AG09309 (cell line): ENCODE data around the gene SRSF10.
"Not testable (repeated sequence)": the region's sequence is repeated elsewhere in the genome, so short reads cannot be mapped to it uniquely, and the experiment has no call there.

Experiments used
- DNase-seq: peaks from one replicate; pipeline ENCODE4 v3.0.0-alpha.2; 2010; ENCODE audit warnings: low read depth
- H3K4me3 ChIP-seq: 2 replicates; pipeline ENCODE4 v1.5.1; 2011; ENCODE audit warnings: mild to moderate bottlenecking, low read depth, low read length, moderate library complexity; ENCODE audit not compliant: control insufficient read depth
- TF ChIP-seq, protein P1 (sequence below): IDR thresholded peaks from 2 replicates; pipeline ENCODE4 v1.5.1; 2011; ENCODE audit warnings: mild to moderate bottlenecking, low read depth, low read length, inconsistent platforms; ENCODE audit not compliant: insufficient read depth, control insufficient read depth; ENCODE audit errors: missing control alignments

The SRSF10 gene

DNA sequence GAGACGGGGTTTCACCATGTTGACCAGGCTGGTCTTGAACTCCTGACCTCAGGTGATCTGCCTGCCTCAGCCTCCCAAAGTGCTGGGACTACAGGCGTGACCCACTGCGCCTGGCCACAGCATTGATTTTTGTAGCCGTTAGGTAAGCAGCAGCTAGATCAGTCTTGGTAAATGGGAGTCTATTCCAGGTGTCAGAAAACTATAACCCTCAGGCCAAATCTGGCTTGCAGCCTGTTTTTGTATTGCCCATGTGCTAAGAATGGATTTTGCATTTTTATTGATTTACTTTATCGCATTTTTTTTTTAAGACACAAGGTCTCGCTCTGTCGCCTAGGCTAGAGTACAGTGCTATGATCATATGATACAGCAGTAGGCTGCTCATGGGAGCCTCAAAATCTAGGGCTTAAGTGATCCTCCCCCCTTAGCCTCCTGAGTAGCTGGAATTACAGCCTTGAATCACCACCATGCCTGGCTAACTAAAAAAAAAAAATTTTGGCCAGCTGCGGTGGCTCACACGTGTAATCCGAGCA, 16.6 kb upstream of the SRSF10 start:
- no peak for DNase-seq
- TF ChIP-seq, protein P1, sequence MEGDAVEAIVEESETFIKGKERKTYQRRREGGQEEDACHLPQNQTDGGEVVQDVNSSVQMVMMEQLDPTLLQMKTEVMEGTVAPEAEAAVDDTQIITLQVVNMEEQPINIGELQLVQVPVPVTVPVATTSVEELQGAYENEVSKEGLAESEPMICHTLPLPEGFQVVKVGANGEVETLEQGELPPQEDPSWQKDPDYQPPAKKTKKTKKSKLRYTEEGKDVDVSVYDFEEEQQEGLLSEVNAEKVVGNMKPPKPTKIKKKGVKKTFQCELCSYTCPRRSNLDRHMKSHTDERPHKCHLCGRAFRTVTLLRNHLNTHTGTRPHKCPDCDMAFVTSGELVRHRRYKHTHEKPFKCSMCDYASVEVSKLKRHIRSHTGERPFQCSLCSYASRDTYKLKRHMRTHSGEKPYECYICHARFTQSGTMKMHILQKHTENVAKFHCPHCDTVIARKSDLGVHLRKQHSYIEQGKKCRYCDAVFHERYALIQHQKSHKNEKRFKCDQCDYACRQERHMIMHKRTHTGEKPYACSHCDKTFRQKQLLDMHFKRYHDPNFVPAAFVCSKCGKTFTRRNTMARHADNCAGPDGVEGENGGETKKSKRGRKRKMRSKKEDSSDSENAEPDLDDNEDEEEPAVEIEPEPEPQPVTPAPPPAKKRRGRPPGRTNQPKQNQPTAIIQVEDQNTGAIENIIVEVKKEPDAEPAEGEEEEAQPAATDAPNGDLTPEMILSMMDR, result no peak
- no peak overlapping the region for H3K4me3 ChIP-seq

DNA sequence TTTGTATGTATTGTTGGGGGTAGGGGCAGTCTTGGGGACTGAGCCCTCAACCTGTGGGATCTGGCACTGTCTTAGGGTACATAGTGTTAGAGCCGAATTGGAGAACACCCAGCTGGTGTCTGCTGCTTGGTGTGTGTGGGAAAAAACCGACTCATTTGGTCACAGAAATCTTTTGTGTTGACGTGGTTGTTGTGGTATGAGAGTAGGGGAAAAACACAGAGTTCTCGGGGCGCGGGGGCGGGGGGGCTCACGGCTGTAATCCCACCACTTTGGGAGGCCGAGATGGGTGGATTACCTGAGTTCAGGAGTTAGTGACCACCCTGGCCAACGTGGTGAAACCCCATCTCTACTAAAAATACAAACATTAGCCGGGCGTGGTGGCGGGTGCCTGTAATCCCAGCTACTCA, 15.3 kb upstream of the SRSF10 start:
- TF ChIP-seq, protein P1, result no peak
- H3K4me3 ChIP-seq, result no peak overlapping the region
- no peak for DNase-seq

DNA sequence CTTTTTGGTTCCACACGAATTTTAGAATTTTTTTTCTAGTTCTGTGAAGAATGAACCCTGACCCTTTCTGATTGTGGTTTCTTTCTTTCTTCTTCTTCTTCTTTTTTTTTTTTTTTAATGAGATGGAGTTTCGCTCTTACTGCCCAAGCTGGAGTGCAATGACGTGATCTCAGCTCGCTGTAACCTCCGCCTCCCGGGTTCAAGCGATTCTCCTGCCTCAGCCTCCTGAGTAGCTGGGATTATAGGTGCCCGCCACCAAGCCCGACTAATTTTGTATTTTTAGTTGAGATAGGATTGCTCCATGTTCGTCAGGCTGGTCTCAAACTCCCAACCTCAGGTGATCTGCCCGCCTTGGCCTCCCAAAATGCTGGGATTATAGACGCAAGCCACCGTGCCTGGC, 11.9 kb upstream of the SRSF10 start:
- H3K4me3 ChIP-seq, DNase-seq: not testable (repeated sequence)

DNA sequence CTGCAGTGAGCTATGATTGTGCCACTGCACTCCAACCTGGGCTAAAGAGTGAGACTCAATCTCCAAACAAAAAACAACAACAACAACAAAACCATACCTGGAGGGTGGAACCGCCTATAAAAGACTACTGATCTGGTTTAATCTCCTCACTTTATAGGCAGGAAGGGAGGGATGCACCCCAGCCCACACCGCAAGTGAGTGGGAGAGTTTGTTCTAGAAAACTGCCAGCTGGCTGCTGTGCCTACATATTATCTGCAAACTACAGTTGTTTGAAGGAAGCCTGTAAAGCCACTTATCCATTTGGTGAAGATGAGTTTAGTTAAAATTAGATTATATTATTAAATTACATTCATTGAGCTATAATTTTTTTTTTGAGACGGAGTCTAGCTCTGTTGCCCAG, 9.1 kb upstream of the SRSF10 start:
- DNase-seq, result no peak
- TF ChIP-seq, protein P1, result no peak
- H3K4me3 ChIP-seq, result no peak overlapping the region

DNA sequence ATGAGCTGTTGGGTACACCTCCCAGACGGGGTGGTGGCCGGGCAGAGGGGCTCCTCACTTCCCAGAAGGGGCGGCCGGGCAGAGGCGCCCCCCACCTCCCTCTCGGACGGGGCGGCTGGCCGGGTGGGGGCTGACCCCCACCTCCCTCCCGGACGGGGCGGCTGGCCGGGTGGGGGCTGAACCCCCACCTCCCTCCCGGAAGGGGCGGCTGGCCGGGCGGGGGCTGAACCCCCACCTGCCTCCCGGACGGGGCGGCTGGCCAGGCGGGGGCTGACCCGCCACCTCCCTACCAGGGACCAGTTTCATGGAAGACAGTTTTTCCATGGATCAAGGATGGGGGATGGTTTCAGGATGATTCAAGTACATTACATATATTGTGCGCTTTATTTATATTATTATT, 6.9 kb upstream of the SRSF10 start:
- DNase-seq, H3K4me3 ChIP-seq: not testable (repeated sequence)

DNA sequence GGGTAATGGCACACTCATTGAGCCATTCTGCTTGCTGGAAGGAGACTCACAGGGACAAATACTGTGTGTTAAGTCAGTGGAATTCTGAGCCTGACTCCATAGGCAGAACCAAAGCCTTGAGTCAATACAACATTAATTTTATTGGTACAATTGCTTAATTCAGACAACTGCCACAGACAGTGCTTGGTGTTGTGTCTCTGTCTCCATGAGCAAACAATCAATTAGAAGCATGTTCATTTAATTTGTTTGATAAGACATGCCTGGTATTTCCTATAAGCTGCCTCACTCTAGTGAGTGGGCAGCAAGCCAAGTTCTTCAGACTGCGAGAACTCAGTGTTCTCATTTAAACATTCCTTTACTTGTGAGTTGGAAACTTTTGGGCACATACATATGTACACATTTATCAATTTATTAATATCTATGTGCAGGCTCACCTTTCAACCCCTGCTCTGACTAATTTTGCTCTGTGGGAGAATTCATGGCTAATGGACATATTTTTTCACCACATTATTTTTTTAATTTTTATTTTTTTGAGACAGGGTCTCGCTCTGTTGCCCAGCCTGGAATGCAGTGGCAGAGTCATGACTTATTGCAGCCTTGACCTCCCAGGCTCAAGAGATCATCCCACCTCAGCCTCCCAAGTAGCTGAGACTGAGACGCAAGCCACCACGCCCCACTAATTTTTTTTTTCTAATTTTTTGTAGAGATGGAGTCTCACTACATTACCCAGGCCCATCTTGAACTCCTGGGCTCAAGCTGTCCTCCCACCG, 4.5 kb upstream of the SRSF10 start:
- DNase-seq, result no peak
- no peak overlapping the region for H3K4me3 ChIP-seq
- TF ChIP-seq, protein P1, result no peak

DNA sequence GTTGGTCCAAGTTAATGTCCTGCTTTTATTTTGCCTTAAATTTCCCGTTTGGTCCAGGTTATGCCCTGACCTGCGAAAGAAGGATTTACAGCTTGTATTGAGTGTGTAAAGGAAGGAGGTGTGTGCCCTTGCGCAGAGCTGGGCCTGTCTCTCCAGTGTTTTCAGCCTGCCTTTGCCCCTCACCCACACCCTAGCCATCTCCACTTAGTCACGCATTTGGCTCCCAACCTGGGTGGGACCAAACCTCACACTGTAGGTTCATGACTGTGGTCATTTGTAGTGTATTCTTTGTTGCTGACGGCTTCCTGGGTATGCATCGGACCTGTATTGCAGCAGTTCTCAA, 572 bp upstream of the SRSF10 start:
- no peak for DNase-seq
- H3K4me3 ChIP-seq, result peak overlapping the region; percentile 40
- TF ChIP-seq, protein P1, result no peak
